Measurements from ENCODE around the gene GNAI3. TPM values are rescaled to one million over a fixed set of nuclear protein-coding genes. Genes with fewer than 3 reads are reported as not detected.

Gene GNAI3
- total and polyA plus RNA-seq, 9 donors = 6.9 to 10.0 (median 7.4) TPM

GRCh38 chr1:109643385-109644230 lies 95.2 kb downstream of the GNAI3 start:
- H3K9me3 ChIP-seq (replicated peaks; ENCODE audit: control insufficient read depth, low read depth, low read length) = no peaks in the 10 kb centered on the region
- no peak overlapping the region for H3K4me3 ChIP-seq (ENCODE audit: low read length)
- H3K27me3 ChIP-seq (ENCODE audit: control insufficient read depth, insufficient read depth, low read length) = no peaks in the 10 kb centered on the region
- H3K4me1 ChIP-seq (ENCODE audit: control insufficient read depth, insufficient read depth, low read length) = peaks cover 10% of the 10 kb centered on the region
- 34% methylated on average over 30 of the region's 32 CpGs for WGBS (ENCODE audit: insufficient coverage)
- peak; percentile 73 for DNase-seq
- H3K36me3 ChIP-seq (ENCODE audit: control insufficient read depth, insufficient read depth, low read length) = no peaks in the 10 kb centered on the region
- no peak overlapping the region for H3K27ac ChIP-seq (ENCODE audit: low read length)

DNA sequence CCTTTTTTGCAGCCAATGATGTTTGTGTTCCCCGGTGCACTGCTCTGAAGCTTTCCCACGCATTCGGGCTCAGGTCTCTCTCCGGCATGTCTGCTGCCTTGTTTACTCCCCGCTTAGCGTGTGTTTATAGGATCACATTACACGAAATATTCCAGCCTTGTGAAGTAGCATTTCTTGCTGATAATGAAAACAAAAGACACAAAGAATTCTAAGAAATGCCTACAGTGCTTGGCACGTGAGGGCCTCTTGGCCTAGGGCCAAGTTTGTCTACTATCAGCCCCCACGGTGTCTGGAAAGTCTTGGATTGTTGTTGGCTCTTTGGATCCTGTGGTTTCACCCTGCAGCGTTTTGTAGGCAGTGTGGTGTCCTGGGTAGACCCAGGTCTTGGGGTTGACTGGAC lies 96.3 kb downstream of the GNAI3 start:
- no peak for DNase-seq
- no CpG with 5 or more reads among the region's 10 CpGs for WGBS (ENCODE audit: insufficient coverage)
- Histone ChIP-seq H3K9me3 (replicated peaks; ENCODE audit: control insufficient read depth, low read depth, low read length) (no peaks in the 10 kb centered on the region), H3K36me3 (ENCODE audit: control insufficient read depth, insufficient read depth, low read length) (no peaks in the 10 kb centered on the region), H3K4me1 (ENCODE audit: control insufficient read depth, insufficient read depth, low read length) (peaks cover 10% of the 10 kb centered on the region), H3K4me3 (ENCODE audit: low read length) (no peak overlapping the region), H3K27ac (ENCODE audit: low read length) (no peak overlapping the region), H3K27me3 (ENCODE audit: control insufficient read depth, insufficient read depth, low read length) (no peaks in the 10 kb centered on the region)

DNA sequence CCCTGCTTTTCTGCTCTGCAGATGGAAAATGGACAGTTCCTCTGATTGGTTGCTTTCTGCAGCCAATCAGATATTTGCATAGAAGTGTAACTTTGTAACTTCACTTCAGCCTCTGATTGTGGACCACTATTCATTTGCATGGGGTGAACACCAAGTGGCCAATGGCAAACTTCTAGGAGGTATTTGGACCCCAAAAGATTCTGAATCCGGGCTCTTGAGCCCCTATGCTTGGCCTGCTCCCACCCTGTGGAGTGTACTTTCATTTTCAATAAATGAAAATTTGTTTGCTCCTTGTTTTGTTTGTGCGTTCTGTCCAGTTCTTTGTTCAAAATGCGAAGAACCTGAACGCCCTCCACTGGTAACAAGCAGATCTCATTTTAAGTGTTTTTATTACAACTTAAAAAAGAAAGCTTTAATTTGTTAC lies 101.1 kb downstream of the GNAI3 start:
- H3K9me3 ChIP-seq (replicated peaks; ENCODE audit: control insufficient read depth, low read depth, low read length) = no peaks in the 10 kb centered on the region
- H3K27me3 ChIP-seq (ENCODE audit: control insufficient read depth, insufficient read depth, low read length) = no peaks in the 10 kb centered on the region
- H3K4me1 ChIP-seq (ENCODE audit: control insufficient read depth, insufficient read depth, low read length) = no peaks in the 10 kb centered on the region
- peak overlapping the region; percentile 21 for H3K4me3 ChIP-seq (ENCODE audit: low read length)
- peak overlapping the region; percentile 79 for H3K27ac ChIP-seq (ENCODE audit: low read length)
- peak; percentile 87 for DNase-seq
- WGBS (ENCODE audit: insufficient coverage) = no CpG with 5 or more reads among the region's 4 CpGs
- no peaks in the 10 kb centered on the region for H3K36me3 ChIP-seq (ENCODE audit: control insufficient read depth, insufficient read depth, low read length)

GRCh38 chr1:109650609-109651008 lies 102.2 kb downstream of the GNAI3 start:
- H3K4me1 ChIP-seq (ENCODE audit: control insufficient read depth, insufficient read depth, low read length) = peaks cover 6% of the 10 kb centered on the region
- no peak for DNase-seq
- H3K36me3 ChIP-seq (ENCODE audit: control insufficient read depth, insufficient read depth, low read length) = no peaks in the 10 kb centered on the region
- no peaks in the 10 kb centered on the region for H3K27me3 ChIP-seq (ENCODE audit: control insufficient read depth, insufficient read depth, low read length)
- no peaks in the 10 kb centered on the region for H3K9me3 ChIP-seq (replicated peaks; ENCODE audit: control insufficient read depth, low read depth, low read length)
- no CpG with 5 or more reads among the region's 3 CpGs for WGBS (ENCODE audit: insufficient coverage)
- no peak overlapping the region for H3K4me3 ChIP-seq (ENCODE audit: low read length)
- no peak overlapping the region for H3K27ac ChIP-seq (ENCODE audit: low read length)

GRCh38 chr1:109652402-109652801 lies 104.0 kb downstream of the GNAI3 start:
- H3K36me3 ChIP-seq (ENCODE audit: control insufficient read depth, insufficient read depth, low read length) = peaks cover 2% of the 10 kb centered on the region
- H3K4me1 ChIP-seq (ENCODE audit: control insufficient read depth, insufficient read depth, low read length) = peaks cover 13% of the 10 kb centered on the region
- no peaks in the 10 kb centered on the region for H3K9me3 ChIP-seq (replicated peaks; ENCODE audit: control insufficient read depth, low read depth, low read length)
- H3K4me3 ChIP-seq (ENCODE audit: low read length) = no peak overlapping the region
- no CpG with 5 or more reads among the region's 2 CpGs for WGBS (ENCODE audit: insufficient coverage)
- DNase-seq = no peak
- H3K27me3 ChIP-seq (ENCODE audit: control insufficient read depth, insufficient read depth, low read length) = no peaks in the 10 kb centered on the region
- H3K27ac ChIP-seq (ENCODE audit: low read length) = no peak overlapping the region

- no peak for DNase-seq
- Histone ChIP-seq H3K4me1 (ENCODE audit: control insufficient read depth, insufficient read depth, low read length) (peaks cover 14% of the 10 kb centered on the region), H3K36me3 (ENCODE audit: control insufficient read depth, insufficient read depth, low read length) (peaks cover 9% of the 10 kb centered on the region), H3K27ac (ENCODE audit: low read length) (no peak overlapping the region), H3K9me3 (replicated peaks; ENCODE audit: control insufficient read depth, low read depth, low read length) (no peaks in the 10 kb centered on the region), H3K27me3 (ENCODE audit: control insufficient read depth, insufficient read depth, low read length) (no peaks in the 10 kb centered on the region), H3K4me3 (ENCODE audit: low read length) (no peak overlapping the region)
- 0% methylated on average over 1 of the region's 2 CpGs for WGBS (ENCODE audit: insufficient coverage)
These were observed 104.9 kb downstream of the GNAI3 start for GRCh38 chr1:109653306-109653705.

DNA sequence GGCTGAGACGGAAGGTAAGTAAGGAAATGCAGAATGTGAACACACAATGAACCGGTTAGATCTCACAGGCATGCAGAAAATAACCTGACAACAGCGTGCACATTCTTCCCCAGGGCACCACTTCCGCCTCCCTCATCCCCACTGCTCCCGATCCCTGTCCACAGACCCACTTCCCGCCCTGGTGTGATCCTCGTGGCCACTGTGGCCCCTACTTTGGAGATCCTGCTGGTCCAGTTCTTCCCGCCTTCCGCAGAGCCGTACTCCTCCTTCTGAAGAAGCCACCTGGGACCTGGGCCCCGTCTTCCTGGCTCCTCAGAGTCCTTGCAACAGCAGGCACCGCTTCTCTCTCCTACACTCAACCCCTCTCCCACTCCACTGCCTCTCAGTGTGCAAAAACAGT lies 106.1 kb downstream of the GNAI3 start:
- WGBS (ENCODE audit: insufficient coverage) = 78% methylated on average over 11 of the region's 12 CpGs
- DNase-seq = no peak
- Histone ChIP-seq H3K9me3 (replicated peaks; ENCODE audit: control insufficient read depth, low read depth, low read length) (no peaks in the 10 kb centered on the region), H3K4me3 (ENCODE audit: low read length) (no peak overlapping the region), H3K27ac (ENCODE audit: low read length) (no peak overlapping the region), H3K36me3 (ENCODE audit: control insufficient read depth, insufficient read depth, low read length) (peaks cover 21% of the 10 kb centered on the region), H3K4me1 (ENCODE audit: control insufficient read depth, insufficient read depth, low read length) (peaks cover 16% of the 10 kb centered on the region), H3K27me3 (ENCODE audit: control insufficient read depth, insufficient read depth, low read length) (no peaks in the 10 kb centered on the region)

DNA sequence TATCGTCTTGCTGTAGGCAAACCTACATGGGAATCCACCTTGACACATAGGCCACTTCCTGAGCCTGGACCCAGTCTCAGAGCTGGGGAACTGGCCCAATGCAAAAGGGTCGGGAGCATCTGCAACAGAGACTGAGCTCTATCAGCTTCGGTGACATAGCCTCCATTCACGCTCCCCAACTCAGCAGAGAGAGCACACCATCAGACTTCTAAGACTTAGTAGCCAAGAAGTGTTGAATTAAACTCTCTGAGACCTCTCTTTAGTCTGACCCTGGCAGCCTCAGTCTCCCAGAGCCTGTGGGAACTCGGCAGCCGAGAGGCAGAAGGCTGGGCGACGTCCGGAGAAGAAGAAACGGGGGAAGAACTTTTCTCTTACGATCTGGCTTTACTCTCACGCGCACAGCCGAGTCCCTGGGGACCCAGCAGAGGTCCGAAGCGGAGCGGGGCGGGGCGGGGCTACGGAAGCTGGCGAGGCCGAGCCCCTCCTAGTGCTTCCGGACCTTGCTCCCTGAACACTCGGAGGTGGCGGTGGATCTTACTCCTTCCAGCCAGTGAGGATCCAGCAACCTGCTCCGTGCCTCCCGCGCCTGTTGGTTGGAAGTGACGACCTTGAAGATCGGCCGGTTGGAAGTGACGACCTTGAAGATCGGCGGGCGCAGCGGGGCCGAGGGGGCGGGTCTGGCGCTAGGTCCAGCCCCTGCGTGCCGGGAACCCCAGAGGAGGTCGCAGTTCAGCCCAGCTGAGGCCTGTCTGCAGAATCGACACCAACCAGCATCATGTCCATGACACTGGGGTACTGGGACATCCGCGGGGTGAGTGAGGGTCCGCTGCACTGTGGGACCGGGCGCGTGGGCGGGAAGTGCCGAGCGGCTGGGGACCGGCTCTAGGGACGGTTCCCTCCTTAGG lies 107.5 kb downstream of the GNAI3 start, which contains the start of gene GSTM4:
Gene GSTM4 (plus strand): TSS at position 485 of the 905 bp plus-strand sequence. CDS start 291 bp downstream, at position 776.
- Histone ChIP-seq H3K9me3 (replicated peaks; ENCODE audit: control insufficient read depth, low read depth, low read length) (no peaks in the 10 kb centered on the region), H3K27ac (ENCODE audit: low read length) (peak within 1 kb of the TSS; percentile 83), H3K4me3 (ENCODE audit: low read length) (peak within 1 kb of the TSS; percentile 87), H3K27me3 (ENCODE audit: control insufficient read depth, insufficient read depth, low read length) (no peaks in the 10 kb centered on the region), H3K4me1 (ENCODE audit: control insufficient read depth, insufficient read depth, low read length) (peaks cover 16% of the 10 kb centered on the region), H3K36me3 (ENCODE audit: control insufficient read depth, insufficient read depth, low read length) (peaks cover 31% of the 10 kb centered on the region)
- peak; percentile 90 for DNase-seq
- WGBS (ENCODE audit: insufficient coverage) = under 1% methylated on average over 41 of the region's 54 CpGs

GRCh38 chr1:109657395-109657794 lies 109.0 kb downstream of the GNAI3 start:
- Histone ChIP-seq H3K9me3 (replicated peaks; ENCODE audit: control insufficient read depth, low read depth, low read length) (no peaks in the 10 kb centered on the region), H3K36me3 (ENCODE audit: control insufficient read depth, insufficient read depth, low read length) (peaks cover 38% of the 10 kb centered on the region), H3K4me3 (ENCODE audit: low read length) (no peak overlapping the region), H3K27ac (ENCODE audit: low read length) (no peak overlapping the region), H3K27me3 (ENCODE audit: control insufficient read depth, insufficient read depth, low read length) (no peaks in the 10 kb centered on the region), H3K4me1 (ENCODE audit: control insufficient read depth, insufficient read depth, low read length) (peaks cover 16% of the 10 kb centered on the region)
- no peak for DNase-seq
- WGBS (ENCODE audit: insufficient coverage) = 82% methylated on average over 1 of the region's 4 CpGs

DNA sequence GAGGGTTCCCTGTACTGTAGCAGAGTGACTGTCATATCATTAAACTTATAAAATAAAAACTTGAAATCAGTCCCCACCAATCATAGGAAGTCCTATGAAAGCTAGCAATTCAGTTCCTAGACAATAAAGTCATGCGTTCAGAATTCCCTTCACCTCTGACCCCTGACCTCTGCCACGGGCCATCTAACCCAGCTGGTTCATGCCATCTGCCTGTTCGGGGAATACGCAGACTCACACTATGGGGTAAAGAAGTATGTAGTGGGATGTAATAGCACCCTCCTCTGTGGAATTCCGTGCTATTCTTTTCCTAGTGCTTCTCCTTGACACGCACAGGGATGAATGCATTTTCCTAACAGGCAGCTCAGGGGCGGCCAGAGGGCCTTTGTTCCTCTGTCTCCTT lies 109.6 kb downstream of the GNAI3 start:
- Histone ChIP-seq H3K9me3 (replicated peaks; ENCODE audit: control insufficient read depth, low read depth, low read length) (no peaks in the 10 kb centered on the region), H3K27ac (ENCODE audit: low read length) (no peak overlapping the region), H3K4me1 (ENCODE audit: control insufficient read depth, insufficient read depth, low read length) (peaks cover 16% of the 10 kb centered on the region), H3K4me3 (ENCODE audit: low read length) (no peak overlapping the region), H3K36me3 (ENCODE audit: control insufficient read depth, insufficient read depth, low read length) (peaks cover 38% of the 10 kb centered on the region), H3K27me3 (ENCODE audit: control insufficient read depth, insufficient read depth, low read length) (no peaks in the 10 kb centered on the region)
- 34% methylated on average over 2 of the region's 7 CpGs for WGBS (ENCODE audit: insufficient coverage)
- no peak for DNase-seq
